ENCODE results near the gene S100A10.

S100A10 gene

DNA sequence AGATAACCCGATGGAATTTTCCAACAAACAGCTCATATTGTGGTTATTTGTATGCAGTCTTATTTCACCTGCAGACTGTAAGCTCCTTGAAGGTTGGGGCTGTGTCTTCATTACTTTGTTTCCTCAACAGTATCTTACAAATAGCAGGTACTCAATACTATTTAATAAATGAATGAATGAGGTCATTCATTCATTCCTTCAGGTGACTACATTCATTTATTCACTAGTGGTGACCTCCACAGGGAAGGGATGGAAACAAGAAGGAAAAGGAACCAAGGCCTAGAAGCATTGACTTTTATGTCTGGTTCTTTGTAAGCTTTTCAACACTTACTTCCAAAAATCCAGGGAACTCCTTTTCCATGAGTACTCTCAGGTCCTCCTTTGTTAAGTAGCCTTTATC, 7.9 kb downstream of the S100A10 start:
- no peak for DNase-seq

- no peak for DNase-seq
These were observed 8.4 kb downstream of the S100A10 start for GRCh38 chr1:151985270-151985669.

GRCh38 chr1:151984313-151984956, 9.2 kb downstream of the S100A10 start:
- no peak for DNase-seq

DNA sequence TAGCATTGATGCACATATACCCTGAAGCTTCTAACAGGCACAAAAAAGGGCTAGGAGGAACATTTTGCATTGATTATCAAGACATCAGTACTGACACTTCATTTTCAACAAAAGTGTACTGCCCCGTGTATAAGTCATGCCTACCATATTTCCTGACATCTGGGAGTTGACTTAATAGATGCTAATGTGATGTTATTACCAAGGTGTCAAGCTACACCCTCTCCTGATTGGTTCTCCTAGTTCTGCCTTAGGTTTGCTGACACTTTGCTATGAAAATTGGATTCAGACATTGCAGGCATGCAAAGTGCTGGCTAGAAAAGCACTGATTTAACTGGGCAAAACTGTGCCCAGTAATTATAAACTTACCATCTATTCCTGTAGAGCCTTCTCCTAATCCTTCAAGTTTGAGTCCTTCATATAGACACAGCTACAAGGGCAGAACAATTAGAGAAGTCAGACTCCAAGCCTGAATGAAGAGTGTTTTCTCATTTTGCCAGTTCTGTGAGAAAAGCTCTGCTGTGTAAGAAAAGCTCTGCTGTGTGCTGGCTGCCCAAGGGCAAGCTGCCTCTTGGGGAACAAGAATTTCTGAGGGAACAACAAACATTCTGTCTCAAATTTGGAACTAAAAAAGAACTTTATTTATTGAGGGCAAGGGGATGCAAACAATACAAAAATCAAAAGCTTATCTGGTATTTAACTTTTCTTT, 11.2 kb downstream of the S100A10 start:
- DNase-seq, result no peak

DNA sequence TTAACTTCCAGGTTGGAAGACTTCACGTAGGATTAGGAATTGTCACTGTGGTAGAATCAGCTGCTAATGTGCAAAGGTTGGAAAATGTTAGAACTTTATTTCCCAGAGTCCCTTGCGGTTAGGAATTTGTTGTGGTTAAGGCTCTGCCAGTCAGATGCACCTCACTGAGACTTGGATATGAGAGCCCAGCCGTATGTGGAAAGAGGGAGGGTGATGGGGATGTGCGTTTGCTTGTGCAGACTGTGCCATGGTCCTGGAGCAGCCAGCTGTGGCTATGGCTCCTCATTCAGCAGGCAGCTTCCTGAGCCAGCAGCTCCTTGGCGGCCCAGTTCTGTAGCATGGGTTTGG, 12.5 kb downstream of the S100A10 start:
- DNase-seq, result no peak

DNA sequence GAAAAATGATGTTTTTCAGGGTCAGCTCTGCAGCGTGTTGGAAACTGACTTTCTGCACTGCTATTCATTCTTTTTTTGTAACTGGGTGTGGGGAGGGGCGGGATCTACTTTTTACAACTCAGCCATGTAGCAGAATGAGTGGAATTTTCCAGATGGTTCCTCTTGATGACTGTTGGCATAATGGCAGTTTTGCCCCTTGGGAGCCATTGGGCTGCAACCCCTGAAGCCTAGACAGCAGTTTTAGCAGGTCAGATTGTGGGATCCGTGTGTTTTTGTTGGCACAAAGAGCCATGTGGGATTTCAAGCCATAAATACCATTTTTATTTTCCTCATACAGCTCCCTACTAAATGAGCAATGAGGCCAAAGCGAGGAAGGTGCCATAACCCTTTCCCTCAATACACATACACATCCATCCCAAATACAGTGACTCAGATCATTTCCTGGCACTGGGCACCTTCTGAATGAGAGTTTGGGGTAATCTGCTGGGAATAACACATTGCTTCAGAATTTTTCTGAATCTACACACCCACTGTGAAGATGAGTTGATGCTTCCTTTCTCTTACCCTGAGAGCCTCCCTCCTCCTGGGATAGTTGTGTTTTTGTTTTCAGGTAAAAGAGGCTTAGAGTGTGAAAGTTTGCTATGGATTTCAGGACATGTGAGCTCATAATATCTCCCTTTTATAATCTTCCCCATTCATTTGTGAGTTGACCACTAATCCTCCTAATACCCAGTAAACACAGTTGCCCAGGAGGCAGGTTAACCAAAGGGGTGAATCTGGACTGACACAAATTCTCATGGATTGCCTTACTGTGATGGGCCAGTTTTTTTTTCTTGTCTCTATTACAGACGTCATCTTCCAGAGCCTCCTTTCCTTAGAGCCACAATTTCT, 13.1 kb downstream of the S100A10 start:
- DNase-seq, result no peak

DNA sequence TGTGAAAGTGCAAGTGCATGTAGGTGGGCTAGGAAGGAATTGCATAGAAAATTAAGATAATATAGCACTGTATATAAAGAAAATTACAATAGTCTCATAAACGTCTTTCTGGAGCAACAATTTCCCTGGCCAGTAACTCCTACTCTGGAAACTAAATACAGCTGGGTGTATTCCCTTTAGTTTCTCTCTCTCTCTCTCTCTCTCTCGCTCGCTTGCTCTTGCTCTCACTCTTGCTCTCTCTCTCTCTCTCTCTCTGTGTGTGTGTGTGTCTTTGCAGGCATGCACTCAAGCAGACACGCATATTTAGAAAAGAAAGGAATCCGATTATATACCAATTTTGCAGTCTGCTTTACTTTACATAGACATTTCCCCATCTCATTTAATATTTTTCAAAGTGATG, 14.7 kb downstream of the S100A10 start:
- no peak for DNase-seq

- no peak for DNase-seq
These were observed 15.9 kb downstream of the S100A10 start for GRCh38 chr1:151977662-151978230.

GRCh38 chr1:151976858-151977257, 16.8 kb downstream of the S100A10 start:
- no peak for DNase-seq

GRCh38 chr1:151976015-151976343, 17.7 kb downstream of the S100A10 start:
- no peak for DNase-seq

DNA sequence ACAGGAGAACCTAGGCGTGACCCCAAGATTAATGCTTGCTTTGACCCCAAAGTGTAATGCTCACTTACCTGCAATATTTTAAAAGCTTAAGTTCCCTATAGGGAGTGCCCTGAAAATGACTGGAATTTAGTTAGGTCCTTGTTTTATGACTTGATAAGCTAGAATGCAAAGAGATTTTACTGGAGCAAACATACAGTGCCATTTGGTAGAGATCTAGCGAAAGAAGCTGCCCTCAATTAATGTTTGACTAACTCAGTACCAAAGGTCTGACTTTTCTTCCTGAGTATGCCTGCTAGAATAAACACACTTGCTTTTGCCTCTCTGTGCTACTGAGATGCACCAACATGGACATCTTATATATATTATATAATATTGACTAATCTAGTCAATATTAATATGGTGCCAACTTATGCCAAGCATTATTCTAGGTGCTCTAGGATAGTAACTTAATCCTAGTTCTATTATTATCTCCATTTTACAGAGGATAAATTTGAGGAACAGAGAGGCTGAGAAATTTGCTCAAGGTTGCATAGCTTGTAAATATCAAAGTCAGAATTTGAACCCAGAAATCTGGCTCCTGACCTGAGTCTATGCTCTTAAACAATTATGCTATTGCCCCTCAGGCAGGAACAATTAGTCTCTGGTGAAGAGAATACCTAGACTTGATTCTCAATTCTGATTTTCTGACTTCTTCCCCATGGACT, 18.2 kb downstream of the S100A10 start:
- no peak for DNase-seq

GRCh38 chr1:151972542-151973248, 21.0 kb downstream of the S100A10 start:
- no peak for DNase-seq

- no peak for DNase-seq
These were observed 23.0 kb downstream of the S100A10 start for GRCh38 chr1:151970626-151971025.

DNA sequence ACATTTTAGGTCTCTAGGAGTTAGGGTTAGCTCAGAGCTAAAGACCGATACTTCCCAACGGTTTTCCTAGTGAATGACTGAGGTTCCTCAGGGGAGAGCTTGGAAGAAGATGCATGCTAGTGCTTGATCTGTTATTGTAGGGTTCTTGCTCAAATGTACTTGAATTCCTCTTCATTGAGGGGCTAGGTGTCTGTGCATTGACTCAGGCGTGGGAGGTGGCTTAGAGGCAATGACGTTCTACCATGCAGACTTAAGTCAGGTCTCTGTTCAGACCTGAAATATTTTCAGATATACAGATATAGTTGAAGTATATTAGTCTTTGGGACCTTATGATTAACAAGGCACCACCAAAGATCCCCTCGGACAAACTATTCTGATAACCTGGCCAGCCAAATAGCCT, 23.5 kb downstream of the S100A10 start:
- no peak for DNase-seq

GRCh38 chr1:151968791-151969399, 24.8 kb downstream of the S100A10 start:
- DNase-seq, result no peak

GRCh38 chr1:151968058-151968457, 25.6 kb downstream of the S100A10 start:
- no peak for DNase-seq

- no peak for DNase-seq
These were observed 26.6 kb downstream of the S100A10 start for GRCh38 chr1:151967091-151967490.

DNA sequence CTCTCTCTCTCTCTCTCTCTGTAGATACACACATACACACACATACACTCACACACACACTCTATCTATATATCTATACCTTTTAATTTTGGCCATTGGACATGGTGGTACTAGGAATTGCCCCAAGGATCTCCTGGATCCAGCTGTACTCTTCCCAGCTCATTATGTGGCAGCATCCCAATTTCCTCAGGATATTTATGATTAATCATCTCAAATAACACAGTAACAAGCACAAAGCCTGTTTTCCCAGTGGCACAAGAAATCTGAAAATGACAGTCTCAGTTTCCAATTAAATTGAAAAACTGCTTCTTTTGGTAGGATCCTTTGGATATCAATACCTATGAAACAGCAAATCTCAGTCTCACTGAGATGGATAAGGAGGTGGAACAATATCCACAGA, 27.6 kb downstream of the S100A10 start:
- DNase-seq, result no peak

DNA sequence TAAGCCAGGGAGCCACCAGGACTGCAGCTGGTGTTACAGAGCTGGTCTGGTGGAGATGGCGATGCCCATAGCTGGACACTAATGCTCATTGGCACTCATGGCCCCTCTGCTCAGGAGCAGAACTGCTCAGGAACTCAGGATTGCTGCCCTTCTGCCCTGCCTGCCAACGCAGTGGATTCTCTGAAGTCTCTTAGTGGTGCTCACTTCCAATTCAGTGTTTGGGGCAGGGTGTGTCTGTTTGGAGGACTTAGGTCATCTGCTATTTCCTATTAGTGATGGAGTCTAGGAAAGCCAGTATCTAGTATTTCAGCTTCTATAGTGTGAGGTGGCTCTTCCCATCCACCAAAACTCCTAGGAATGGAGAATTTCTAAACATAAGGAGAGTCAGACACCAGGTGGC, 29.1 kb downstream of the S100A10 start:
- DNase-seq, result no peak

DNA sequence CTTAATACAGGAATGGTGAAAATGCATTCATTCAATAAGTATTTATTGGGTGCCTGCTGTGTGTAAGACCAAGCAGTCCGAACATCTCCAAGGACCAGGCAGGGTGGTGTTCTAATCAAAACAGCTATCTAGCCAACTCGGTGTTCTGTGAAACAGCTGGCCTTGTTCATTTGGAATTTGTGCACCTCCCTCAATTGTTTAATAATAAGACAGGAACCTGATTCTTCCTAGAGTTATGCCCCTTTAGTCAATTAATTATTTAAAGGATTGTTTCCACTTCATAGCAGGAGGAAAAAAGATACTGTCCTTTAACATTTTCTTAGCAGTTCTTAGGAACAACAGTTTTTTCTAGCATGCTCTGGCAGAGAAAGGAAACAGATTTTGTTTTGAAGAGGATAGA, 30.4 kb downstream of the S100A10 start:
- DNase-seq, result no peak

- DNase-seq, result no peak
These were observed 31.8 kb downstream of the S100A10 start for GRCh38 chr1:151961833-151962232.
